Naive thymus-derived CD8-positive, alpha-beta T cell (primary cell): ENCODE results near the gene MX2. TPM values are rescaled to one million over a fixed set of nuclear protein-coding genes. Genes with fewer than 3 reads are reported as not detected.
A peak's percentile ranks its signal among the peaks of the same experiment; 100 is the strongest.
"Not testable (repeated sequence)": the region's sequence is repeated elsewhere in the genome, so short reads cannot be mapped to it uniquely, and the experiment has no call there.

ENCODE experiments used
- ATAC-seq, 2 donors: fragments of 150-1000 bp; cut with Tn5 transposase in 1 of 2; sonication (Bioruptor Pico), chemical (Tn5 transposase) in 1 of 2; 1 replicate in 1 of 2; 2 replicates in 1 of 2; pipeline ENCODE4 v1.10.0; 2021; ENCODE audit warnings: mild to moderate bottlenecking in 2 of 2, moderate library complexity in 2 of 2
- POLR2A ChIA-PET: fragments of 350-600 bp; sonication (Branson Sonifier 250); formaldehyde crosslinking; loops from one replicate; lab custom pipeline; 2021; ENCODE audit warnings: antibody characterized with exemption; lab: Charles Lee
- DNase-seq, 10 donors: peaks; one replicate each; pipeline versions ENCODE4 v3.0.0 to v3.0.0-alpha.2; 2020 to 2022
- H3K27ac Mint-ChIP-seq, 10 donors: one replicate each; pipeline ENCODE4 v1.8.0; 2020 to 2022; ENCODE audit warnings: mild to moderate bottlenecking in 10 of 10, mixed read lengths in 10 of 10, moderate library complexity in 4 of 10, inconsistent platforms in 1 of 10
- H3K27me3 Mint-ChIP-seq, 5 donors: one replicate each; pipeline ENCODE4 v1.8.0; 2021 to 2022; ENCODE audit warnings: mixed read lengths in 5 of 5
- H3K36me3 Mint-ChIP-seq, 3 donors: one replicate each; pipeline ENCODE4 v1.8.0; 2020 to 2022; ENCODE audit warnings: mixed read lengths in 3 of 3, mild to moderate bottlenecking in 2 of 3, inconsistent platforms in 1 of 3
- H3K4me1 Mint-ChIP-seq, 4 donors: one replicate each; pipeline ENCODE4 v1.8.0; 2021 to 2022; ENCODE audit warnings: mixed read lengths in 4 of 4
- H3K4me3 Mint-ChIP-seq, 10 donors: one replicate each; pipeline ENCODE4 v1.8.0; 2020 to 2022; ENCODE audit warnings: mild to moderate bottlenecking in 10 of 10, mixed read lengths in 10 of 10, moderate library complexity in 6 of 10, inconsistent platforms in 1 of 10
- H3K9me3 Mint-ChIP-seq, 9 donors: one replicate each; pipeline ENCODE4 v1.8.0; 2020 to 2022; ENCODE audit warnings: mixed read lengths in 9 of 9, mild to moderate bottlenecking in 3 of 9, inconsistent platforms in 1 of 9, moderate library complexity in 1 of 9
- polyA plus RNA-seq, 3 donors: library from polyadenylated mRNA; unstranded; fragments of 300-500 nt; fragmentation: Illumina TruSeq; gene quantifications; one replicate each; pipeline ENCODE4 v1.2.3, GENCODE V29; 2021
- total RNA-seq, 8 experiments: library from RNA in 2 of 8; stranded (reverse) in 2 of 8; gene quantifications; one replicate each; pipeline ENCODE4 v1.2.3 and lab custom pipeline; 2021 to 2026

Gene MX2
- total RNA-seq (100 to 1,000 TPM; 114 to 125 TPM), polyA plus RNA-seq (10 to 100 TPM; 27.8 to 49.6 (median 42.4) TPM), total RNA-seq (lab: John Stamatoyannopoulos, UW) (9.3 to 121 (median 83.4) reads per million in 6 experiments)

- peaks cover 18 to 63% (median 60%) of the 10 kb centered on the region in 4 donors for H3K4me1 Mint-ChIP-seq
Measured at GRCh38 chr21:41361786-41362604, at the start of gene MX2. TSS of gene MX2 (plus strand) at chr21:41362027. CDS start at chr21:41376907, 14,880 bp downstream.

GRCh38 chr21:41313285-41314164 lies 48.3 kb upstream of the MX2 start:
- H3K27ac Mint-ChIP-seq, POLR2A ChIA-PET, H3K4me1 Mint-ChIP-seq, ATAC-seq, H3K9me3 Mint-ChIP-seq, H3K36me3 Mint-ChIP-seq, DNase-seq, H3K4me3 Mint-ChIP-seq: not testable (repeated sequence)
- peaks cover 17 to 49% (median 39%) of the 10 kb centered on the region in 5 donors for H3K27me3 Mint-ChIP-seq

More at GRCh38 chr21:41361786-41362604, at the start of gene MX2:
- Mint-ChIP-seq H3K9me3 (no peaks in the 10 kb centered on the region), H3K27ac (peak within 1 kb of the TSS; percentile 98 to 100 (median 100)), H3K4me3 (peak within 1 kb of the TSS; percentile 86 to 99 (median 93)), H3K27me3 (peaks cover 0 to 4% (median 0%) of the 10 kb centered on the region in 5 donors), H3K36me3 (peaks cover 0 to 22% (median 19%) of the 10 kb centered on the region in 3 donors)
- DNase-seq, result peak; percentile 64 to 95 (median 90)
- peak; percentile 75 to 79 for ATAC-seq
- POLR2A ChIA-PET, result interaction anchor here (0.6 to 3.2 kb wide), 12 partner anchors 8 to 535 kb away, joined by 3 to 26 read pairs (median 3); partner anchors contain the start of genes MX1 and PRDM15

- Mint-ChIP-seq H3K27ac (peak overlapping the region in 1 of 10 donors; percentile 48), H3K27me3 (peaks cover 17 to 40% (median 33%) of the 10 kb centered on the region in 5 donors), H3K4me3 (peak overlapping the region in 7 of 10 donors; percentile 9 to 58 (median 42)), H3K9me3 (no peaks in the 10 kb centered on the region), H3K36me3 (peaks cover 0 to 10% (median 0%) of the 10 kb centered on the region in 3 donors), H3K4me1 (peaks cover 0 to 6% (median 3%) of the 10 kb centered on the region in 4 donors)
- POLR2A ChIA-PET, result no interaction called here
- ATAC-seq (no peak), DNase-seq (no peak)
Measured at GRCh38 chr21:41315726-41316125, 46.1 kb upstream of the MX2 start.

GRCh38 chr21:41316200-41317062 lies 45.4 kb upstream of the MX2 start, which contains the start of gene FAM3B:
TSS of gene FAM3B (plus strand) at chr21:41316801. CDS start at chr21:41316880, 79 bp downstream.
- Mint-ChIP-seq H3K27ac (peak within 1 kb of the TSS in 1 of 10 donors; percentile 70), H3K9me3 (no peaks in the 10 kb centered on the region), H3K36me3 (peaks cover 0 to 10% (median 0%) of the 10 kb centered on the region in 3 donors), H3K27me3 (peaks cover 17 to 40% (median 33%) of the 10 kb centered on the region in 5 donors), H3K4me3 (peak within 1 kb of the TSS; percentile 14 to 76 (median 60)), H3K4me1 (peaks cover 1 to 13% (median 8%) of the 10 kb centered on the region in 4 donors)
- POLR2A ChIA-PET, result no interaction called here
- DNase-seq (no peak), ATAC-seq (peak in 1 of 2 donors; percentile 19)

- Mint-ChIP-seq H3K9me3 (no peaks in the 10 kb centered on the region), H3K36me3 (peaks cover 0 to 10% (median 0%) of the 10 kb centered on the region in 3 donors), H3K4me3 (peak overlapping the region in 5 of 10 donors; percentile 23 to 69 (median 63)), H3K27me3 (peaks cover 17 to 40% (median 33%) of the 10 kb centered on the region in 5 donors), H3K27ac (no peak overlapping the region), H3K4me1 (peaks cover 4 to 19% (median 13%) of the 10 kb centered on the region in 4 donors)
- POLR2A ChIA-PET, result no interaction called here
- ATAC-seq (no peak), DNase-seq (no peak)
Measured at GRCh38 chr21:41317063-41317392, 44.8 kb upstream of the MX2 start.

GRCh38 chr21:41317458-41317857 lies 44.4 kb upstream of the MX2 start:
- H3K4me3 Mint-ChIP-seq, result peak overlapping the region in 9 of 10 donors; percentile 23 to 76 (median 60)
- ATAC-seq (no peak), DNase-seq (no peak)
- H3K4me1 Mint-ChIP-seq, result peaks cover 4 to 19% (median 14%) of the 10 kb centered on the region in 4 donors
- POLR2A ChIA-PET, result no interaction called here
- H3K27me3 Mint-ChIP-seq, result peaks cover 17 to 40% (median 33%) of the 10 kb centered on the region in 5 donors
- peaks cover 0 to 10% (median 0%) of the 10 kb centered on the region in 3 donors for H3K36me3 Mint-ChIP-seq
- H3K9me3 Mint-ChIP-seq, result no peaks in the 10 kb centered on the region
- peak overlapping the region in 1 of 10 donors; percentile 70 for H3K27ac Mint-ChIP-seq

- no peak for ATAC-seq
- Mint-ChIP-seq H3K4me1 (peaks cover 4 to 19% (median 14%) of the 10 kb centered on the region in 4 donors), H3K4me3 (peak overlapping the region in 2 of 10 donors; percentile 6 to 65), H3K27ac (no peak overlapping the region), H3K36me3 (peaks cover 0 to 10% (median 0%) of the 10 kb centered on the region in 3 donors), H3K27me3 (peaks cover 17 to 40% (median 33%) of the 10 kb centered on the region in 5 donors), H3K9me3 (no peaks in the 10 kb centered on the region)
- POLR2A ChIA-PET, result no interaction called here
- no peak for DNase-seq
Measured at GRCh38 chr21:41318218-41318617, 43.6 kb upstream of the MX2 start.

GRCh38 chr21:41319273-41319672 lies 42.6 kb upstream of the MX2 start:
- H3K36me3 Mint-ChIP-seq, result peaks cover 0 to 10% (median 0%) of the 10 kb centered on the region in 3 donors
- H3K9me3 Mint-ChIP-seq, result no peaks in the 10 kb centered on the region
- POLR2A ChIA-PET, result no interaction called here
- ATAC-seq, result no peak
- peaks cover 4 to 21% (median 14%) of the 10 kb centered on the region in 4 donors for H3K4me1 Mint-ChIP-seq
- H3K4me3 Mint-ChIP-seq, result no peak overlapping the region
- H3K27me3 Mint-ChIP-seq, result peaks cover 17 to 40% (median 31%) of the 10 kb centered on the region in 5 donors
- H3K27ac Mint-ChIP-seq, result no peak overlapping the region
- DNase-seq, result no peak

- Mint-ChIP-seq H3K9me3 (no peaks in the 10 kb centered on the region), H3K36me3 (no peaks in the 10 kb centered on the region), H3K4me1 (peaks cover 4 to 21% (median 14%) of the 10 kb centered on the region in 4 donors), H3K4me3 (peak overlapping the region in 6 of 10 donors; percentile 2 to 45 (median 16)), H3K27ac (peak overlapping the region in 5 of 10 donors; percentile 14 to 85 (median 53)), H3K27me3 (peaks cover 5 to 20% (median 14%) of the 10 kb centered on the region in 5 donors)
- POLR2A ChIA-PET, result no interaction called here
- DNase-seq, result peak in 6 of 10 donors; percentile 14 to 36 (median 28)
- ATAC-seq, result peak; percentile 93 to 97
Measured at GRCh38 chr21:41321211-41321907, 40.5 kb upstream of the MX2 start.

GRCh38 chr21:41321908-41322495 lies 39.8 kb upstream of the MX2 start:
- H3K4me3 Mint-ChIP-seq, result peak overlapping the region in 3 of 10 donors; percentile 3 to 20 (median 13)
- H3K9me3 Mint-ChIP-seq, result no peaks in the 10 kb centered on the region
- DNase-seq, result no peak
- peaks cover 4 to 21% (median 14%) of the 10 kb centered on the region in 4 donors for H3K4me1 Mint-ChIP-seq
- H3K27me3 Mint-ChIP-seq, result peaks cover 5 to 19% (median 14%) of the 10 kb centered on the region in 5 donors
- no peaks in the 10 kb centered on the region for H3K36me3 Mint-ChIP-seq
- no peak for ATAC-seq
- peak overlapping the region in 5 of 10 donors; percentile 27 to 53 (median 41) for H3K27ac Mint-ChIP-seq
- POLR2A ChIA-PET, result no interaction called here
